Neural cell (in vitro differentiated cells): ENCODE measurements around the gene ACR. TPM values are rescaled to one million over a fixed set of nuclear protein-coding genes. Genes with fewer than 3 reads are reported as not detected.

ENCODE experiments used
- H2AFZ ChIP-seq: fragments of 200-600, 300-800 bp; sonication (generic), shearing (Covaris generic); 2 replicates; pipeline ENCODE4 v1.6.0; 2014; ENCODE audit warnings: low read depth, mild to moderate bottlenecking, antibody characterized with exemption, low read length, moderate library complexity
- H3F3A ChIP-seq: fragments of 200-600 bp; shearing (Covaris generic); 2 replicates; pipeline ENCODE4 v1.6.1; 2016; ENCODE audit warnings: mild to moderate bottlenecking, moderate library complexity, mixed read lengths, antibody characterized with exemption, low read length; ENCODE audit not compliant: insufficient read depth, poor library complexity, severe bottlenecking
- H3K27ac ChIP-seq: fragments of 200-600, 300-800 bp; sonication (generic), shearing (Covaris generic); 2 replicates; pipeline ENCODE4 v1.5.1; 2014; ENCODE audit warnings: mild to moderate bottlenecking, low read length, moderate library complexity
- H3K27me3 ChIP-seq: fragments of 300-800, 200-600 bp; sonication (generic), shearing (Covaris generic); 2 replicates; pipeline ENCODE4 v1.6.0; 2014; ENCODE audit warnings: mild to moderate bottlenecking, low read depth, low read length, moderate library complexity; ENCODE audit not compliant: insufficient read depth
- H3K36me3 ChIP-seq: fragments of 300-800, 200-600 bp; sonication (generic), shearing (Covaris generic); 2 replicates; pipeline ENCODE4 v1.5.1; 2014; ENCODE audit warnings: mild to moderate bottlenecking, antibody characterized with exemption, low read length, moderate library complexity; ENCODE audit not compliant: insufficient read depth
- H3K4me2 ChIP-seq: fragments of 300-800, 200-600 bp; sonication (generic), shearing (Covaris generic); 2 replicates; pipeline ENCODE4 v1.6.0; 2014; ENCODE audit warnings: mild to moderate bottlenecking, low read length
- H3K4me3 ChIP-seq: fragments of 300-800, 200-600 bp; sonication (generic), shearing (Covaris generic); 2 replicates; pipeline ENCODE4 v1.5.1; 2014; ENCODE audit warnings: mild to moderate bottlenecking, low read length, moderate library complexity
- H3K79me2 ChIP-seq: fragments of 200-600 bp; shearing (Covaris generic); replicated peaks from 2 replicates; pipeline ENCODE4 v1.6.0; 2014; ENCODE audit warnings: mild to moderate bottlenecking, low read length, moderate library complexity; ENCODE audit not compliant: insufficient read depth
- H3K9ac ChIP-seq: fragments of 300-800, 200-600 bp; sonication (generic), shearing (Covaris generic); 2 replicates; pipeline ENCODE4 v1.6.1; 2016; ENCODE audit warnings: mild to moderate bottlenecking, low read length, mixed read lengths
- H3K9me2 ChIP-seq: fragments of 200-600 bp; shearing (Covaris generic); 2 replicates; pipeline ENCODE4 v1.6.1; 2016; ENCODE audit warnings: mild to moderate bottlenecking, low read length, mixed read lengths; ENCODE audit not compliant: insufficient read depth
- H3K9me3 ChIP-seq: fragments of 200-600, 300-800 bp; sonication (generic), shearing (Covaris generic); 2 replicates; pipeline ENCODE4 v1.6.1; 2016; ENCODE audit warnings: mild to moderate bottlenecking, mixed run types, low read length, moderate library complexity, mixed read lengths
- H4K20me1 ChIP-seq: fragments of 200-600 bp; shearing (Covaris generic); 2 replicates; pipeline ENCODE4 v1.6.1; 2016; ENCODE audit warnings: mild to moderate bottlenecking, mixed run types; ENCODE audit not compliant: insufficient read depth
- CTCF ChIP-seq: fragments of 450-650 bp; IDR thresholded peaks from 2 replicates; pipeline ENCODE4 v1.5.1; 2014; ENCODE audit warnings: antibody characterized with exemption, mild to moderate bottlenecking, moderate library complexity; ENCODE audit not compliant: poor library complexity, severe bottlenecking
- EP300 ChIP-seq: fragments of 450-650 bp; conservative IDR thresholded peaks from 2 replicates; pipeline ENCODE4 v1.6.1; 2014; ENCODE audit warnings: antibody characterized with exemption, mild to moderate bottlenecking, moderate library complexity; ENCODE audit not compliant: poor library complexity, severe bottlenecking
- EZH2 ChIP-seq: fragments of 200-600, 300-800 bp; shearing (Covaris generic), sonication (generic); IDR thresholded peaks from 2 replicates; pipeline ENCODE4 v1.6.1; 2014; ENCODE audit warnings: antibody characterized with exemption, low read length, borderline replicate concordance, mild to moderate bottlenecking; ENCODE audit not compliant: insufficient read depth, poor library complexity, severe bottlenecking
- MXI1 ChIP-seq: fragments of 450-650 bp; conservative IDR thresholded peaks from 2 replicates; pipeline ENCODE4 v1.6.1; 2014; ENCODE audit warnings: antibody characterized with exemption, mild to moderate bottlenecking; ENCODE audit not compliant: poor library complexity, severe bottlenecking
- POLR2AphosphoS5 ChIP-seq: IDR thresholded peaks from 2 replicates; pipeline ENCODE4 v1.6.1; 2012
- RAD21 ChIP-seq: fragments of 450-650 bp; conservative IDR thresholded peaks from 2 replicates; pipeline ENCODE4 v1.6.1; 2014; ENCODE audit warnings: antibody characterized with exemption, mild to moderate bottlenecking, moderate library complexity
- REST ChIP-seq: IDR thresholded peaks from 2 replicates; pipeline ENCODE4 v1.6.1; 2012; ENCODE audit warnings: borderline replicate concordance
- SMC3 ChIP-seq: fragments of 450-650 bp; conservative IDR thresholded peaks from 2 replicates; pipeline ENCODE4 v1.6.1; 2014; ENCODE audit warnings: antibody characterized with exemption, mild to moderate bottlenecking, moderate library complexity; ENCODE audit not compliant: poor library complexity
- TAF1 ChIP-seq: IDR thresholded peaks from 2 replicates; pipeline ENCODE4 v1.6.1; 2012; ENCODE audit warnings: low read depth
- polyA plus RNA-seq: library from polyadenylated mRNA; depleted of rRNA; stranded (reverse); fragments of >200 nt; gene quantifications from 2 replicates; pipeline ENCODE4 v1.2.3, GENCODE V29; 2014

The ACR gene
- polyA plus RNA-seq, 1 donor from 2014 or later: not detected

DNA sequence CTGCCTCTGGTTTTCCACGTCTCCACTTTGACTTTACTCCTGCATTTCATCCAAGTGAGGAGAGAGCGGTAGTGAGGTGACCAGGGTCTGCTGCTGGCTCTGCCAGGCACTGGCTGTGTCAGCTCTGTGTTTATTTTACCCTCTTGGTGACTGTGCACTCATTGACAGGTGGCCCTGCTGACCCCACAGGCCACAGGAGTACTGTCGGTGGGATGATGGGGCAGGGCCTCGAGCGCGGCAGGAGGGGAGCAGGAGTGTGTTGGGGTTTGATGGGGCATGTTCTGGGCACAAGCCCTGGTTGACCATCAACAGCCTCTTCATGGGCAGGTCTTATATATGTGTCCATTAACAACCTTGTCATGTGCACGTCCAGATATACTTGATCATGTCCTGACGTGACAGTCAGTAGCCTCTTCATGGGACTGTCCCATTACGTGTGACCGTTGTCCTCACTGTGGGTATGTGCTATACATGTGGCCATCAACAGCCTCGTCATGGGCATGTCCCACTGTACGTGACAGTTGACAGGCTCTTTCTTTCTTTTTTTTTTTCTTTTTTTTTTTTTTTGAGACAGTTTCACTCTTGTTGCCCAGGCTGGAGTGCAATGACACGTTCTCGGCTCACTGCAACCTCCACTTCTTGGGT, 31.4 kb upstream of the ACR start:
- no peaks in the 10 kb centered on the region for H3F3A ChIP-seq
- H2AFZ ChIP-seq: no peak overlapping the region
- peaks cover 9% of the 10 kb centered on the region for H3K79me2 ChIP-seq
- peak overlapping the region; percentile 75 for H3K4me3 ChIP-seq
- no peaks in the 10 kb centered on the region for H3K27me3 ChIP-seq
- H3K27ac ChIP-seq: no peak overlapping the region
- H3K36me3 ChIP-seq: peaks cover 9% of the 10 kb centered on the region
- H3K4me2 ChIP-seq: peak overlapping the region; percentile 64
- H3K9me2 ChIP-seq: no peaks in the 10 kb centered on the region
- no peaks in the 10 kb centered on the region for H4K20me1 ChIP-seq
- H3K9ac ChIP-seq: peak overlapping the region; percentile 80
- TF ChIP-seq TAF1 (no peak), SMC3 (no peak), MXI1 (no peak), POLR2AphosphoS5 (no peak)
- H3K9me3 ChIP-seq: no peaks in the 10 kb centered on the region

DNA sequence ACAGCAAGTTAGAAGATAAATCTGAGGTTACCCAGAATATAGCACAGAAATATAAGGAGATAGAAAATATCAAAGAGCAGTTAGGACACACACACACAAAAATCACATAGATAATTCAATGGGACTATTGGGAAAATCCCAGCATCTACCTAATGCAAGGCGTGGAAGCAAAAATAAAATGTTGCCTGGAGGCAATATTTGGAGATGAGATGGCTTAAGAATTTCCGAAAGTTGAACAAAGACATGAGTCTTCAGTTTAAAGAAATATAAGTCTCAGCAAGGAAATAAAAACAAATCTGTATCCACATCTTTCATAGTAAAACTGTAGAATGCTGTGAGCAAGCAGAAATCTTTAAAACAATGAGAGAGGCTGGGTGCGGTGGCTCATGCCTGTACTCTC, 29.5 kb upstream of the ACR start:
- H3K9ac ChIP-seq: no peak overlapping the region
- H3K36me3 ChIP-seq: peaks cover 9% of the 10 kb centered on the region
- H3K9me2 ChIP-seq: no peaks in the 10 kb centered on the region
- no peak overlapping the region for H3K27ac ChIP-seq
- H3K79me2 ChIP-seq: peaks cover 9% of the 10 kb centered on the region
- no peak overlapping the region for H3K4me2 ChIP-seq
- H3F3A ChIP-seq: no peaks in the 10 kb centered on the region
- TF ChIP-seq EP300: no peak
- TF ChIP-seq CTCF: no peak
- no peak for TF ChIP-seq TAF1
- no peaks in the 10 kb centered on the region for H3K9me3 ChIP-seq
- no peaks in the 10 kb centered on the region for H4K20me1 ChIP-seq
- H3K27me3 ChIP-seq: no peaks in the 10 kb centered on the region
- no peak overlapping the region for H3K4me3 ChIP-seq
- H2AFZ ChIP-seq: no peak overlapping the region

- no peak overlapping the region for H3K4me2 ChIP-seq
- TF ChIP-seq TAF1: no peak
- TF ChIP-seq SMC3: no peak
- no peak for TF ChIP-seq EZH2
- no peak for TF ChIP-seq RAD21
- no peak for TF ChIP-seq MXI1
- TF ChIP-seq REST: no peak
- no peak for TF ChIP-seq POLR2AphosphoS5
- TF ChIP-seq EP300: no peak
- no peak for TF ChIP-seq CTCF
- no peak overlapping the region for H2AFZ ChIP-seq
Measured at GRCh38 chr22:50708996-50709395, 29.0 kb upstream of the ACR start.

More at GRCh38 chr22:50708996-50709395, 29.0 kb upstream of the ACR start:
- Histone ChIP-seq H3F3A (no peaks in the 10 kb centered on the region), H3K4me3 (no peak overlapping the region), H3K27ac (no peak overlapping the region), H3K79me2 (peaks cover 9% of the 10 kb centered on the region), H3K27me3 (no peaks in the 10 kb centered on the region), H3K9me2 (no peaks in the 10 kb centered on the region), H4K20me1 (no peaks in the 10 kb centered on the region), H3K36me3 (peaks cover 9% of the 10 kb centered on the region), H3K9me3 (no peaks in the 10 kb centered on the region), H3K9ac (no peak overlapping the region)
